ENCODE measurements around the gene GPR150. TPM values are rescaled to one million over a fixed set of nuclear protein-coding genes. Genes with fewer than 3 reads are reported as not detected.

Gene GPR150
- total RNA-seq, 8 experiments from 2014 or later: 0.14 to 0.85 (median 0.33) TPM; not detected in 1

GRCh38 chr5:95667678-95668077, 47.8 kb downstream of the GPR150 start:
- Histone ChIP-seq H3K4me1 (replicated peaks in 1 of 2) (no peaks in the 10 kb centered on the region), H3K4me3 (no peak overlapping the region), H3K27ac (no peak overlapping the region)
- ATAC-seq (replicated peaks in 6 of 8): no peak
- in situ Hi-C loops (cut with MboI; ENCODE audit: low pct_unique_long_range_greater_than_20kb in 2 of 9, low sequenced_read_pairs in 9 of 9, unreplicated experiment in 9 of 9): loop anchor here in 3 of 9 experiments (25.0 kb wide), 2 partner anchors 95 to 170 kb away; no protein-coding TSS in a partner anchor

- no peaks in the 10 kb centered on the region for H3K4me1 ChIP-seq (replicated peaks in 1 of 2)
- H3K27ac ChIP-seq: no peak overlapping the region
- in situ Hi-C loops (cut with MboI; ENCODE audit: low pct_unique_long_range_greater_than_20kb in 2 of 9, low sequenced_read_pairs in 9 of 9, unreplicated experiment in 9 of 9): loop anchor here in 3 of 9 experiments (25.0 kb wide), 2 partner anchors 94 to 169 kb away; no protein-coding TSS in a partner anchor
- no peak overlapping the region for H3K4me3 ChIP-seq
- ATAC-seq (replicated peaks in 6 of 8): no peak
These were observed 48.3 kb downstream of the GPR150 start for GRCh38 chr5:95668216-95668615.

DNA sequence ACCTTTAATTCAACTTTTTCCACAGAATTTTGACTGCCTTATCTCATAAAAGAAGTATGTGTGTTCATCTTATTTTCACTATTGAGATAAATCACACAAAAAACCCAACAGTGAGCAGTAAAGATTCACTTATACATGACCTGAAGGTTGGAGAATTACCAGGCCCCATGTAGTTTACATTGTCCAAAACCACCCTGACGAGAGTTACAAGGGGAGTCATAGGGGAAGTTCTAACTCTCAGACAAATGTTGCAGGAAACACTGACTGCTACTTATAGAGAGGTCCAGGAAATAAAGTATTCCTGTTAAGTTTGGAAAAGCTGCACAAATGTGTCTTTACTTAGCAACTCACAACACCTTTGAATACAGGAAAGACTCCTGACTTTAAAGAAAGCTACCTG, 48.8 kb downstream of the GPR150 start:
- Histone ChIP-seq H3K4me3 (no peak overlapping the region), H3K4me1 (replicated peaks in 1 of 2) (no peaks in the 10 kb centered on the region), H3K27ac (no peak overlapping the region)
- no peak for ATAC-seq (replicated peaks in 6 of 8)
- WGBS, 10 experiments: 80 to 100% (median 95%) methylated on average over 1 of the region's 1 CpG; no CpG with 5 or more reads in 2 of the 10 experiments
- in situ Hi-C loops (cut with MboI; ENCODE audit: low pct_unique_long_range_greater_than_20kb in 2 of 9, low sequenced_read_pairs in 9 of 9, unreplicated experiment in 9 of 9): loop anchor here in 3 of 9 experiments (25.0 kb wide), 2 partner anchors 94 to 169 kb away; no protein-coding TSS in a partner anchor

GRCh38 chr5:95669540-95669939, 49.7 kb downstream of the GPR150 start:
- WGBS, 10 experiments: 68 to 100% (median 87%) methylated on average over 1 to 4 of the region's 4 CpGs; no CpG with 5 or more reads in 4 of the 10 experiments
- H3K4me1 ChIP-seq (replicated peaks in 1 of 2): no peaks in the 10 kb centered on the region
- no peak overlapping the region for H3K27ac ChIP-seq
- peak in 2 of 8 experiments; percentile 75 to 96 for ATAC-seq (replicated peaks in 6 of 8)
- in situ Hi-C loops (cut with MboI; ENCODE audit: low pct_unique_long_range_greater_than_20kb in 2 of 9, low sequenced_read_pairs in 9 of 9, unreplicated experiment in 9 of 9): loop anchor here in 3 of 9 experiments (25.0 kb wide), 2 partner anchors 93 to 168 kb away; no protein-coding TSS in a partner anchor
- H3K4me3 ChIP-seq: no peak overlapping the region

- ATAC-seq (replicated peaks in 6 of 8): no peak
- in situ Hi-C loops (cut with MboI; ENCODE audit: low pct_unique_long_range_greater_than_20kb in 2 of 9, low sequenced_read_pairs in 9 of 9, unreplicated experiment in 9 of 9): loop anchor here in 3 of 9 experiments (25.0 kb wide), 2 partner anchors 92 to 167 kb away; no protein-coding TSS in a partner anchor
- Histone ChIP-seq H3K4me1 (replicated peaks in 1 of 2) (no peaks in the 10 kb centered on the region), H3K27ac (no peak overlapping the region), H3K4me3 (no peak overlapping the region)
- 77 to 100% (median 93%) methylated on average over 1 to 5 of the region's 5 CpGs; no CpG with 5 or more reads in 1 of the 10 experiments for WGBS, 10 experiments
These were observed 50.1 kb downstream of the GPR150 start for GRCh38 chr5:95669985-95670384.

- no peak for ATAC-seq (replicated peaks in 6 of 8)
- Histone ChIP-seq H3K4me1 (replicated peaks in 1 of 2) (no peaks in the 10 kb centered on the region), H3K27ac (no peak overlapping the region), H3K4me3 (no peak overlapping the region)
- in situ Hi-C loops (cut with MboI; ENCODE audit: low pct_unique_long_range_greater_than_20kb in 2 of 9, low sequenced_read_pairs in 9 of 9, unreplicated experiment in 9 of 9): loop anchor here in 3 of 9 experiments (25.0 kb wide), 2 partner anchors 92 to 167 kb away; no protein-coding TSS in a partner anchor
- WGBS, 10 experiments: 83 to 100% (median 94%) methylated on average over 1 to 3 of the region's 3 CpGs; no CpG with 5 or more reads in 2 of the 10 experiments
These were observed 50.7 kb downstream of the GPR150 start for GRCh38 chr5:95670568-95670967.

Other genes with a start within 250 kb of the GPR150 start
- gene FAM81B, start 228.7 kb upstream of the GPR150 start, total RNA-seq: 10 to 100 TPM in 1 of 8 experiments, 1 to 10 TPM in 2, under 1 TPM in 1, not detected in 4; 0.50 to 46.3 (median 6.0) TPM
- 10 to 100 TPM; 57.6 to 83.5 (median 68.6) TPM for gene SKIC3, start 65.1 kb upstream of the GPR150 start, total RNA-seq
- gene ARSK, start 65.0 kb upstream of the GPR150 start, total RNA-seq: 1 to 10 TPM; 3.3 to 10.0 (median 4.9) TPM
- gene RFESD, start 26.7 kb downstream of the GPR150 start, total RNA-seq: 1 to 10 TPM; 1.1 to 6.7 (median 2.7) TPM
- 1 to 10 TPM in 4 of 8 experiments, under 1 TPM in 3, not detected in 1; 0.60 to 2.1 (median 1.2) TPM for gene SPATA9, start 62.9 kb downstream of the GPR150 start, total RNA-seq
- 100 to 1,000 TPM in 2 of 8 experiments, 10 to 100 TPM in 6; 28.4 to 296 (median 59.4) TPM for gene RHOBTB3, start 111.2 kb downstream of the GPR150 start, total RNA-seq
- gene GLRX, start 202.6 kb downstream of the GPR150 start, total RNA-seq: 100 to 1,000 TPM in 1 of 8 experiments, 10 to 100 TPM in 7; 16.4 to 116 (median 20.2) TPM

Data from motor neuron (in vitro differentiated cells).